HFF-Myc (cell line): ENCODE results near the gene CEACAM19.
"Not testable (repeated sequence)": the region's sequence is repeated elsewhere in the genome, so short reads cannot be mapped to it uniquely, and the experiment has no call there.

ENCODE experiments used
- DNase-seq: peaks from one replicate; pipeline ENCODE4 v3.0.0-alpha.2; 2011; ENCODE audit warnings: low read depth; ENCODE audit errors: extremely low read depth
- H3K4me3 ChIP-seq: replicated peaks from 2 replicates; pipeline ENCODE4 v1.5.1; 2011; ENCODE audit warnings: low read depth, mild to moderate bottlenecking, control low read depth, low read length
- TF ChIP-seq, protein P1 (sequence below): IDR thresholded peaks from 2 replicates; pipeline ENCODE4 v1.5.1; 2012; ENCODE audit warnings: mild to moderate bottlenecking, low read depth, low read length, control low read depth; ENCODE audit errors: missing control alignments

Gene CEACAM19, protein sequence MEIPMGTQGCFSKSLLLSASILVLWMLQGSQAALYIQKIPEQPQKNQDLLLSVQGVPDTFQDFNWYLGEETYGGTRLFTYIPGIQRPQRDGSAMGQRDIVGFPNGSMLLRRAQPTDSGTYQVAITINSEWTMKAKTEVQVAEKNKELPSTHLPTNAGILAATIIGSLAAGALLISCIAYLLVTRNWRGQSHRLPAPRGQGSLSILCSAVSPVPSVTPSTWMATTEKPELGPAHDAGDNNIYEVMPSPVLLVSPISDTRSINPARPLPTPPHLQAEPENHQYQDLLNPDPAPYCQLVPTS

DNA sequence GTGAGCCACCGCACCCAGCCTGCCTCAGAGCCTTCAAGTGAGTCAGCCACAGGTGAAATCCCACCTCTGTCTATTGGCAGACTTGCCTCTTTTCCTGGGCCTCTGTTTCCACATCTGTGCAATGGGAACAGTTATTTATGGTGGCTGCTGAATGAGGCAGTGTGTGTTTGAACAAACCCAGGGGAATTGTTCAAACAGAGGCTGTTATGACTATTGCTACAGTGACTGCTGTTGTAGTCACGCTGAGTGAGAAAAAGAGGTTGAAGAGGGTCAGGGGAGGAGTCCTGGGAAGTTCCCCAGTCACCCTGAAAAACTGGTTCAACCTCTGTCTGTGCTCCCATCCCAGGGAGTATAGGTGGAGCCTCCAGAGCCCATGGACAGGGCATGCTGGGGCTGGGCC lies at the start of gene CEACAM19:
TSS of gene CEACAM19 (plus strand) at position 83 of the 400 bp plus-strand sequence. CDS start 450 bp downstream, outside the sequence.
- H3K4me3 ChIP-seq, result no peak within 1 kb of the TSS
- no peak for DNase-seq
- TF ChIP-seq, protein P1, sequence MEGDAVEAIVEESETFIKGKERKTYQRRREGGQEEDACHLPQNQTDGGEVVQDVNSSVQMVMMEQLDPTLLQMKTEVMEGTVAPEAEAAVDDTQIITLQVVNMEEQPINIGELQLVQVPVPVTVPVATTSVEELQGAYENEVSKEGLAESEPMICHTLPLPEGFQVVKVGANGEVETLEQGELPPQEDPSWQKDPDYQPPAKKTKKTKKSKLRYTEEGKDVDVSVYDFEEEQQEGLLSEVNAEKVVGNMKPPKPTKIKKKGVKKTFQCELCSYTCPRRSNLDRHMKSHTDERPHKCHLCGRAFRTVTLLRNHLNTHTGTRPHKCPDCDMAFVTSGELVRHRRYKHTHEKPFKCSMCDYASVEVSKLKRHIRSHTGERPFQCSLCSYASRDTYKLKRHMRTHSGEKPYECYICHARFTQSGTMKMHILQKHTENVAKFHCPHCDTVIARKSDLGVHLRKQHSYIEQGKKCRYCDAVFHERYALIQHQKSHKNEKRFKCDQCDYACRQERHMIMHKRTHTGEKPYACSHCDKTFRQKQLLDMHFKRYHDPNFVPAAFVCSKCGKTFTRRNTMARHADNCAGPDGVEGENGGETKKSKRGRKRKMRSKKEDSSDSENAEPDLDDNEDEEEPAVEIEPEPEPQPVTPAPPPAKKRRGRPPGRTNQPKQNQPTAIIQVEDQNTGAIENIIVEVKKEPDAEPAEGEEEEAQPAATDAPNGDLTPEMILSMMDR, result no peak

DNA sequence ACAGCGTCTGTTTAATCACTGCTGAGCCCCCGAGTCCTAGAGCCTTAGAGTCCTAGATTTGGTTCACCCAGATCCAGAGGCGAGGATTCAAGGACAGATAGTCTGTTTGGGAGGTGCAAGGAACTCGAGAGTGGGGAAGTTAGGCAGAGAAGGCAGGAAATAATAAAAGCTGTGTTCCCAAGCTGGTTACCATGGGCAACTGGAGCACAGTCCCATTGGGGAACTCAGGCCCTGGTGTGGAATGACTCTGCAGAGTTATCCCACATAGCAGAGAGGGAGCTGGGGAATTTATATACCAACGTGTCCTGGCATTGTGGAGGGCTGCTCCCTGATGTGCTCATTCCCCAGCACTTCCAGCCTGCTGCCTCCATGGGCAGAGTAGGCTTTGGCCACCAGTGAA lies 48.2 kb upstream of the CEACAM19 start:
- TF ChIP-seq, protein P1, result no peak
- H3K4me3 ChIP-seq, result no peak overlapping the region
- DNase-seq, result no peak

DNA sequence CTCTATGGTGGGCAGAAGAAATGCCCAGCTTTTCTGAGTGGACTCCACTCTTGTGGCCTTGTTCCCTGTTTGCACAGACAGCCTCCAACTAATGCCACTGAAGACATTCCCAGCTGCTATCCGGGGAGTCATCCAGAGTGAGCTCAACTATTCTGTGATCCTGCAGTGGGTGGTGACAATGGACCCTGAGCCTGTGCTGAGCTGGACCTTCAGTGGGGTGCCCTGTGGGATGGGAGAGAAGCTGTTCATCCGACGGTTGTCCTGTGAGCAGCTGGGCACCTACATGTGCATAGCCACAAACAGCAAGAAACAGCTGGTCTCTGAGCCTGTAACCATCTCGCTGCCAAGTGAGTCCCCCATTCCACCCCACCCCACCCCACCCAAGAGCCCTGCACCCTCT lies 47.7 kb upstream of the CEACAM19 start:
- DNase-seq, result no peak
- TF ChIP-seq, protein P1, result no peak
- no peak overlapping the region for H3K4me3 ChIP-seq

DNA sequence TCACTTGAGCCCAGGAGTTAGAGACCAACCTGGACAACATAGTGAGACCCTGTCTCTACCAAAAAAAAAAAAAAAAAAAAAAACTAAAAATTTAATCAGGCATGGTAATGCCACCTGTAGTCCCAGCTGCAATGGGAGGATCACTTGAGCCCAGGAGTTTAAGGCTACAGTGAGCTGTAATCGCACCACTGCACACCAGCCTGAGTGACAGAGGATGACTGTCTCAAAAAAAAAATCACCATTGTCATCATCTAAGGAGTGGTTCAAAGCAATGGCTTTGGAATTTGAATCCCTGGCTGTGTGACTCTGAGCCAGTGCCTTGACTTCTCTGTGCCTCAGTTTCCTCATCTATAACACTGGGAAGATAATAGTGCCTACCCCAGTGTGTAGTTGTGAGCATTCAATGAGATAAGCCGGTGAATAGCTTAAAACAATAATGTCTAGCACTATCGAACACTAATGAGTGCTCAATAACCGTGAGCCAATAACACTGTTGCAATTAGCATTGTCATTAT lies 46.4 kb upstream of the CEACAM19 start:
- H3K4me3 ChIP-seq, result no peak overlapping the region
- no peak for DNase-seq
- TF ChIP-seq, protein P1, result no peak

DNA sequence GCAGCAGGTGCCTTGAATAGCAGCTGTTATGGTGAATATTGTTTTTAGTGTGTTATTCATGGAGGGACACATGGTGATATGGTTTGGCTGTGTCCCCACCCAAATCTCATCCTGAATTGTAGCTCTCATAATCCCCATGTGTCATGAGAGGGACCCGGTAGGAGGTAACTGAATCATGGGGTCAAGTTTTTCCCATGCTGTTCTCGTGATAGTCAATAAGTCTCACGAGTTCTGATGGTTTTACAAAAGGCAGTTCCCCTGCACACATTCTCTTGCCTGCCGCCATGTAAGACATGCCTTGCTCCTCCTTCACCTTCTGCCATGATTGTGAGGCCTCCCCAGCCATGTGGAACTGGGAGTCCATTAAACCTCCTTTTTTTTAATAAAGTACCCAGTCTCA lies 45.6 kb upstream of the CEACAM19 start:
- H3K4me3 ChIP-seq, result not testable (repeated sequence)

DNA sequence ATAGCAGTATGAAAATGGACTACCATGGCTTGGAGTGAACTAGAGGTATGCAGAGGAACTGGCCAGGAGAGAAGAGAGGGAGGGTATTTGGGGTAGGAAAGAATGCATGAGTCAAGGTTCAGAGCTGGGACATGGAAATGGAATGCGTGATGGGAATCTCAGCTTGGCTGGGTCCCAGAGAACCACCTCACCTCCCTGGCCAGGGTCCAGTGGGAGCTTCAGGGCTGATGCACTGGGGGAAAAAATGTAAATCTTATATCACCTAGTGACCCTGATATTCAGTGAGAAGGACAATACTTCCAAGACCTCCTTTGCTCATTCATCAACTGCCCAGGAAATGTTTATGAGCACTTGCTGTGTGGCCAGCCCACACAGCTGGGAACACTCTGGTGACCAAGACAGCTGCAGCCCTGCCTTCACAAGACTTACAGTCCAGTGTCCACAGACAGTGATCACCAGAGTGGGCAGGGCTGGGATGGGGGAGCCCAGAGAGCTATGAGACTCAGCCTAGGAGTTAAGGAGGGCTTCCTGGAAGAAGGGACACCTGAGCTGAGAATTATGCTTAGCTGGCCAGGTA lies 45.1 kb upstream of the CEACAM19 start:
- TF ChIP-seq, protein P1, result no peak
- no peak overlapping the region for H3K4me3 ChIP-seq
- DNase-seq, result peak; percentile 76

More for the DNA sequence above, 45.6 kb upstream of the CEACAM19 start:
- not testable (repeated sequence) for DNase-seq

DNA sequence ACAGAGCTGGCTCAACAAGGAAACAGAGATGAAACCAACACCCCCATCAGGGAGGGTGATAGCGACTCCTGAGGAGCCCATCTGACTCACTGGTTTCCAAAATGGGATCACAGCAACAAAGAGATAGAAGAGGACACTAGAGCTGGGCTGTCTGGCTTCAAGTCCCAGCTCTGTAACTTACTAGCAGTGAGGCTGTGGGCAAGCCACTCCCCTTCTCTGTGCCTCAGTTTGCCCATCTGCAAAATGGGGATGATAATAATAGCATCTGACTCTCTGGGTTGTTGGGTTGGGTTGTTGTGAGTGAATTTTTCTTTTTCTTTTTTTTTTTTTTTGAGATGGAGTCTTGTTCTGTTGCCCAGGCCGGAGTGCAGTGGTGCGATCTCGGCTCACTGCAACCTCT lies 43.7 kb upstream of the CEACAM19 start:
- no peak for DNase-seq
- TF ChIP-seq, protein P1, result no peak
- H3K4me3 ChIP-seq, result no peak overlapping the region
